GM19455 (cell line): ENCODE measurements around the gene DRAXIN.

Experiments used
- ATAC-seq: cut with Tn5 transposase; IDR thresholded peaks from one replicate; pipeline ENCODE4 v1.9.1; 2021; ENCODE audit not compliant: unreplicated experiment

Gene DRAXIN

DNA sequence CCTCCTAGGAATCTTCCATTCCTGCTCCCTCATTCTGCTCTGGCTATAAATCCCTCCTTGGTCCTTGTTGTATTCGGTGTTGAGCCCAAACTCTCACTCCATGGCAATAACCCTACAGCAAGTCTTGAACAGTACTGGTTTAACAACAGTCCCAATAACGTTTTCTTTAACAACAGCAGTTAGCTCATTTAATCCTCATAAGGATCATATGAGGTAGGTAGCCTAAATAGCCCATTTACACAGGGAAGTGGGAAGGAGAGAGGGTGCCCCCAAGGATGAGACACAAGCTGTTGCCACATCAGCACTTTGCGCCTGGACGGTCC lies 44.0 kb downstream of the DRAXIN start:
- no peak for ATAC-seq

DNA sequence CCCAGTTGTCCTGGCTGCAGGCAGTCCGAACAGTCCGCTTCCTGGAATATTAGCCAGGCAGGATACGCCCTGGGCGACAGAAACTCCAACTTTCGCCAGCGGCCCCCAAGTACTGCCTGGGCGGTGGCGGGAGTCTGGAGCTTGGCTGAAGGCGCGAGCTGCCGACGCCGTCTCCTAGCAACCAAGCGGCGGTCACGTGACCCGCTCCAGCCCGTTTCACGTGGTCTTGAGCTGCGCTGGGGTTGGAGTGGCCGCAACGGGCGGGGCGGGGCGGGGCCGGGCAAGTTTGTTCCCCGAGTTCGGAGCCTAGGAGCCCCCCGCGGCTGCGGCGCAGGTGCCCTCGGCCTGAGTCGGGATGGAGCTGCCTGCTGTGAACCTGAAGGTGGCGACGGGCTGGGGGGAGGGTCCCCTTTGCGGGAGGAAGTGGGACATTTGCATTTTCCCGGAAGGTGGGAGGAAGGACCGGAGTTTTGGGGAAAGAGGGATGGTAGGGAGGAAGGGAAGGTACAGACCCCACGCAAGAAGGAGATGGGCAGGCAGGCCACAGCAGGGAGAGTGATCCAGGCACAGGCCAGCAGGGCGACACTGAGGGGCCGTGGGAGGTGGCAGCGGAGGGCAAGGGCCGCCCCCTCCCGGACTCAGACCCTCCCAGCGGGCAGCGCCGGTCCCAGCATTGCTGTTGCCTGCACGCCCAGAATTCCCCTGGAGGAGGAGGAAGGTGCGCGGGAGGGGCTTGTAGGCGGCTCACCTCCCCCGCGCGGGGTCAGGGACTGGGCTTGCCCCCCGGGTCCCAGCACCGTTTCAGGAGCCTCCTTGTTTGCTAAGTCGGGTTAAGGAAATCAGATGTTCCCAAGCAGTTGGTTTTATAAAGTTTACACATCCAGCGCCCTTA lies 44.6 kb downstream of the DRAXIN start, which contains the start of gene AGTRAP:
AGTRAP (plus strand) TSS at position 283 of the 892 bp plus-strand sequence; CDS start at position 356, 73 bp downstream.
- peak; percentile 77 for ATAC-seq

DNA sequence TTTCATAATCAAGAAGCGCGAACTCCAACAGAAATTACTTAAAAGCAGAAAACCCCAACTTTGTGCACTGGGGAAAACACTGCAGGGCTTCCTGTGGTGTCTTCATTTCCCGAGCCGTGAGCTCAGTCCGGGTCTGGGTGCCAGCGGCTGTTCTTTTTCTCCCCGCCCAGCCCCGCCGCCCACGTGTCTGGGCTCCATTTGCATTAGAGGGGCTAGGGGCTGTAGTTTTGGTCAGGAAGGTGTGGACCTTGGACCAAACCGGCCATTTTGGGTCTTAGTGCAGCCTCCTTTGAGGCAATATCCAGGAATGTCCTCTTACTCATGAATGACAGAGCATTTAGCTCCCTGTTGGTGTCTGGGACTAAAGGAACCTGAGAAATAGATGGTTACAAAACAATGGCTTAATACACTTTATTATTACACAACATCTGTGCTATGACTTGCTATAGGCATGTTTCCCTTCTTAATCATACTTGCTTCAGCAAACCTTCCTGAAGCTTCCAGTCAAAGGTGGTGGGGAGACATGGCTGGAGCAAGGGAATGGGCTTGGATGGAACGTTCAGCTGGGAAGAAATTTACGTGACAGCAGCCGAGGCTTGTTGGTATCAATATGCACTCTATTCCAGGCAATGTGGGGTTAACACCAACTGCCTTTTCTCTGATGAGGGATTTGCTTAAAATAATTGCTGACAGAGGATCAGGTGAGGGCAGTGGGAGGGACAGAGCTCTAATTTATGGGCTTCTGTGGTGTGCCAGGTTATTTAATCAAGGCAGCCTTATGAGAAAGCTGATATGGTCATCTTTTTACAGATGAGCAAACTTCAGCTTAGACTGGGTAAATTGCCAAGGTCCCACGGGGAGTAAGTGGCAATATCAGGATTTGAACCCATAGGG lies 45.5 kb downstream of the DRAXIN start:
- no peak for ATAC-seq

DNA sequence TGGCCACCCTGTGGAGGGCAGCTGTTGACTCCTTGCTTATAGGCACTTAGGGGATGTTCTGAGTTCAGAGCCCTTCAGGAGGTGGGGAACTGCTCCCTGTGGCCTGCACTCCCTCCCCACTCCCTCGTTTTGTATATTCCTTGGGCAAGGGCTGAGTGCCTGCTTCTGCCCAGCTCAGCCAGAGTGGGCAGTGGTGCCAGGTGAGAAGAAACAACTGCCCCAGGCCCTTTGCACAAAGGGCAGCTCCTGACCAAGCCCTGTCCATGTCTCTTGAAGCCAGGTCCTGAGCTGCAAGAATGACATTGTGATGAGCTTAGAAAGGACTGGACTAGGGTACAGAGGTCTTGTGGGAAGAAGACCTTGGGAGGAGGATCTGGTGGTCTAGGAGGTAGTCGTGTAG lies 46.6 kb downstream of the DRAXIN start:
- ATAC-seq: no peak

DNA sequence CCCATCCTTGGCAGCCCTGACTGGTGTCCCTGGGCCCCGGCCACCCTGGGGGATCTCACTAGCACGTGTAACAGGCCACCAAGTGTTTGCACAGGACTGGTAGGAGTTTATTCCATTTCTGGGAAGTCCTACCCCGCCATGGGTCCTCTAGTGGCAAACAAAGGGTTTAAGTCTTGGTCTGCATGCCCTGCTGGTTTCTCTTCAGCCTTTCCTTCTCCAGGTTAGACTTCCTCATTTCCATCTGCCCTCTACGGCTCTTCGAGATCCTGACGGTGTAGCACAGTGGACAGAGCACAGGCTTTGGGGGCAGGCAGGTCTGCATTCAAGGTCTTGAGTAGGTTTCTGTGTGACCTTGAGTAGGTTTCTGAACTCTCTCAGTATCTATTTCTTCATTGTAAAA lies 47.3 kb downstream of the DRAXIN start:
- ATAC-seq: no peak

DNA sequence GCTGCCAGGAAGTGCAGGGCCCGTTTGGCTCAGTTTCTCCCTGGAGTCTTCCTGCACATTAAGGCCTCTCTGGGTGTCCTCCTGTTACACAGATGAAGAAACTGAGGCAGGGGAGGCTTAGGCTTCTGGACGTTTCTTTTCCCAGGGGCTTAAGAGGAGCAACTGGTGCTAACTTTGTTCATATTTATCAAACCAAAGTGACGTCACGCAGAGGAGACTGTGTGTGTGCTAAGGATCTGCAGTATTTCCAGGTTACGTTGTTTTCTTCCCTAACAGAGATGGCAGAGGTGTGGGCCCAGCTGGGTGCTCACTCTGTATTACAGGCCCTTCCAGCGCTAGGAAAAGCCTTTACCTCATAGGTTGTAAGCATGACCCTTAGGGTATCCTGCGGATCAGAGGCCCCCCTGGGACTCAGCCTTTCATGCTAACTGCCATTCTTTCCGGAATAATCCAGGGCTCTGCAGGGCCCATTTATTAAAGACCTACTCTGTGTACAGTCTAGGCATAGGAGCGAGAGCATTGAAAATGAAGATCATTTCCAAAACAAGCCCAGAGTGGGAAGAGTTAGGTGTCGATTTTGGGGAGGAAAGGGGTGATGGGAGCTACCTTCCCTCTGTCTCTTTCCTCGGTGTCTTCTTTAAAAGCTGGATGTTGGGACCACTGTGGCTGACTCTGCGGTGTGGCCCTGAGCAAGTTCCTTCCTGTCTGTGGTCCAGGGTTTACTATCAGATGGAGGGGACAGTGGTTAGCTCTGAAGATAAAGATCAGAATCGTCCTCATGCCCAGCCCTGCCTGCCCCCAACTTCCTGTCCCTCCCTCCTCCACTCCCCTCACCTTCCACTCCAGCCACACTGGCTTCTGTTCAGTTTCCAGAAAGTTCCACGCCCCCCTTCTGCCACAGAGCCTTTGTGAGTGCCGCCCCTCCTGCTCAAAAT lies 49.0 kb downstream of the DRAXIN start:
- no peak for ATAC-seq

DNA sequence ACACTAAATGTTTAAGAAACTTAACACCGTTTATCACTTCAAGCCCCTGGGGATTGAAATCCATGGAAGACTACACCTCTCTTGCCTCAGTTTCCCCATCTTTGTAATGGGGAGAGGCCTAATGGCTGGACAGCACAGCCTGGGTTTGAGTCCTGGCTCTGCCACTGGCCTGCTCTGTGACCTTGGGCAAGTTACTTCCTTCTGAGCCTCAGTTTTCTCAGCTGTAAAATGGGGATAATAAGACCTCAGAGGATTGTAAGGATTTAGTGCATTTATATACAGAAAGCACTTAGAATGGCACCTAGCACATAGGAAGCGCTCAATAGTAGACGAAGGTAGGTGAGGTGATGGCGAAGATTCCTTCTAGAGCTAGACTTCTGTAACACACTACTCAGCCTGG lies 50.0 kb downstream of the DRAXIN start:
- ATAC-seq: no peak

DNA sequence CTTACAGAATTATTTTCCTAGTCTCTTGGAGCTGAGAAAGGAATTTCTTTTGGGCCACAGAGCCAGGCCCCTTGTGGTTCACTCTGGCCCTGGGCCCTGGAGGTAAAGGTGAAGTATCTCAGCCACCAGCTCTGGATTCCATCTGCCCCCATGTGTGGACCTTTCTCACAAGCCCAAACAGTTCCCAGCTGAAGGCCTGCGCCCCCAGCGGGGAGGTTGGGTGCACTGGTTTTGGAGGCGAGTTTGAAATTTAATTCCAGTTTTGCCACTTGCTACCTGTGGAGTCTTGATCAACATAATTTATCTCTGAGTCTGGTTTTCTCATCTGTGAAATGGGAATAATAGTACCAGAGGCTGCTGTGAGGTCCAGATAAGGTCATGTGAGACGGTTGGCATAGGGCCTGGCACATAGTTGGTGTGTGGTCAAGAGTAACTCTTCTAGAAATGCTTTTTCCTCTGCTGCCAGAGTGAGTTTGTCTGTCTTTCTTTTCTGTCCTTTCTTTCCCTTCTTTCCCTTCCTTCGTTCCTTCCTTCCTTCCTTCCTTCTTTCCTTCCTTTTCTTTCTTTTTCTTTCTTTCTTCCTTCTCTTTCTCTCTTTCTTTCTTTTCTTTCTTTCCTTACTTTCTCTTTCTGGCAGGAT lies 50.5 kb downstream of the DRAXIN start:
- no peak for ATAC-seq

DNA sequence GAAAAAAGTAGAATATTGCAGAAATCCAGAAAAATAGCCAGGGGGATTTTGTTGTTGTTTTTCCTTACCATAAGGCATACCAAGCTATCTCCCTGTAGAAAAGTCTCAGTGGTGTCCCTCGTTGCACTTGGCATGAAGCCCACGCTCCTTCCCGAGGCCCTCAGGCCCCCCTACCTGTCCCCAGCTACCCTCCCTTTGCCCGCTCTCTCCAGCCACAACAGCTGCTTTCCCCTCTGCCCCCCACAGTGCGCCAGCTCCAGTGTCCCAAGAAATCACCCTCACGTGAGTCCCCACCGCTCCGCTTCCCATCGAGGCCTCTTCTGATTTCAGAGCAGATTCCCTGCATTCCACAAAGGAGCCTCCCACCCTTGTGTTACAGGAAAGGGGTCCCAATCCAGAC lies 52.8 kb downstream of the DRAXIN start:
- ATAC-seq: no peak

DNA sequence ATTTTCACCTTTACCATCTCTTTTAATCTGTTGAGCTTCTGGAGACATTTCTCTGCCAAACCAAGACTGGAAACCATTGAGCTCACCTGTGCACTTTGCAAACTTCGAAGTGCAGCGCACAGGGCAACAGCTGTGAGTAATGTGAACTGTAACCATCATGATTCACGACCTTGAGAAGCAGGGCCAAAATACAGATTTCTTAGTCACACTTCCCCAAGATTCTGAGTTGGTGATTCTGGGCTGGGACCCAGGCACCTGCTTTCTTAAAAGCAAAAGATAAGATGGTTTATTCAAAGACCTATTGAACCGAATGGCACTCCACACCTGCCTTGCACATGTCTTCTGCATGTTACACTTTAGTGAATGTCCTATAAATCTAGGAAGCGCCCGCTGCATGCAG lies 54.6 kb downstream of the DRAXIN start:
- no peak for ATAC-seq

DNA sequence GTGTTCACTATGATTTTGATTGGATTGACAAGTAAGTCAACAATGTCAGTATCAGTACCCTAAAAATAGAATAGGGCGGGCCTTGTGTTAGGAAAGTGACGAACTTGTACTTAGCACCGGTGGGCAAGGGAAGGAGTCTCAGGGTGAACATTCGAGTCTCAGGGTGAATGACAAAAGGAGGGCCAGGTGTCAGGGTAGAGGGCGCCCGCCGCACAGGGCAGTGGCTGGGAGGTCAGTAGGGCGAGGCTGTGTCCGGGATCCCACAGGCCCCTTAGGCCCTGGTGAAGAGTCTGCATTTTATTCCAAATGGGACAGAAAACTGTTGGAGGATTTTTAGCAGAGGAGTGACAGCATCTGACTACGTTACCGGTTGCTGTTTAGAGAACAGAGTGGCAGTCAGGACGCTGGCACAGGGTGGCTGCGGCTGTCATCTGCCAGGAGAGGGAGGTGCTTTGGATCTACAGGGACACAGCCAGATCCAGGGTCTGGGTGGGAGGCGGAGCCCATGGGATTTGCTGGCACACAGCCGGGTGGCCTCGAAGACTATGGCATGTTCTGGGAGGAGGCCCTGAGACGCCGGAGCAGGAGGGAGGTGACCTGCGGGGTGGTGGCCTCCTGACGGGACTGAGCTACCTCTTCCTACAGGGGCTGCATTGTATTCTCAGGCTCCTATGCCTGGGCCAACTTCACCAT lies 55.4 kb downstream of the DRAXIN start:
- ATAC-seq: no peak

DNA sequence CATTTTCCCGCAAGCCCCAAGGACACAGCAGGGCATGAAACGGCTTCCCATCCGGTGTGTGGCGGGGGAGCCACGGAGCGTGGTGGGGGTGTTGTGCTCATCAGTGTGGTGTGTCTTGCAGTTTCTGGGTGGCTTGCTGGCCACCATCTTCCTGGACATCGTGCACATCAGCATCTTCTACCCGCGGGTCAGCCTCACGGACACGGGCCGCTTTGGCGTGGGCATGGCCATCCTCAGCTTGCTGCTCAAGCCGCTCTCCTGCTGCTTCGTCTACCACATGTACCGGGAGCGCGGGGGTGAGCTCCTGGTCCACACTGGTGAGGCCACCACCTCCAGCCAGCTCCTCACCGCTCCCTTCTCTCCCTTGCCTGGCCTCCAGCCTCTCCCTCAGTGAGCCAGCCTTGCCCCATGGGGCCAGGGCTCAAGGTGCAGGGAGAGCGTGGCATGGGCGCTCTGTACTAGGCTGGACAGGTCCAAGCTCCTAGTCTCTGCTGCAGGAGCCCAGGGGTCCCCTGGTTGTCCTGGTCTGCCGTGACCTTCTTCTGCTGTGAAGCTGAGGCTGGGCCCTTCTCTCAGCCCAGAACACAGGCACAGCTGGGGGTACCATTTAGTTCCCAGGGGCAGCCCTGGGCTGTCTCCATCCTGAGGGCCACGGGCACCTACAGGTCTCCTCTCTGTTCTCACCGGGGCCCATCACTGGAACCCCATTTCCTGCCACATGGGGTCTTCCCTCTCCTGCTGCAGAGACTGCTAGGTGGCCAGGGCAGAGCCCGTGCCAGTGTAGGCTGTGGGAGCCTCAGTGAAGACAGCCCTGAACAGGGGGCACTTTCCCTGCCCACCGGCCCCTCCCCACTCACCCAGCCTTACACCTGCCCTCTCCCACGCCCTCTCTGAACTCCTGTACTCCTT lies 57.0 kb downstream of the DRAXIN start:
- ATAC-seq: no peak

DNA sequence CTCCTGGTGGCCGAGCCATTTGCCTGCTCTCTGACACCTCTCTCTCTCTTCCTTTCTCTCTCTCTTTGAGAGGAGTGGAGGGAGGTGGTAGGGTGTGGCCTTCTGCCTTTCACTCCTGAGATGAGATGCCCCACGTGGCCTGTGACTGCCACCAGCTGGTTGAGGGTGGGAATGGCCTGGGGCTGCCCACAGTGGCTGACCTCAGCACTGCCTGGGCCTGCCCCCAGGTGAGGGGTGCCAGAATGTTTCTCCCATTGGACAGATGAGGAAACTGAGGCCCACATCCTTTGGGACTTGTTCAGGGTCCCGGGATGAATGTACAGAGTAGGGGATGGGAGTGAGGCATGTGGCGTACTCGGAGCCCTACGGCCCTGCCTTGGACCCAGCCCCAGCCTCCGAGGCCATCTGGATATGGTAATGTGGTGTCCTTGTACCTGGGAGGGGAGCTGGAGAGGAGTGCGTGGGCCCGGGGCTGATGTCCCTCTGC lies 57.7 kb downstream of the DRAXIN start:
- no peak for ATAC-seq

DNA sequence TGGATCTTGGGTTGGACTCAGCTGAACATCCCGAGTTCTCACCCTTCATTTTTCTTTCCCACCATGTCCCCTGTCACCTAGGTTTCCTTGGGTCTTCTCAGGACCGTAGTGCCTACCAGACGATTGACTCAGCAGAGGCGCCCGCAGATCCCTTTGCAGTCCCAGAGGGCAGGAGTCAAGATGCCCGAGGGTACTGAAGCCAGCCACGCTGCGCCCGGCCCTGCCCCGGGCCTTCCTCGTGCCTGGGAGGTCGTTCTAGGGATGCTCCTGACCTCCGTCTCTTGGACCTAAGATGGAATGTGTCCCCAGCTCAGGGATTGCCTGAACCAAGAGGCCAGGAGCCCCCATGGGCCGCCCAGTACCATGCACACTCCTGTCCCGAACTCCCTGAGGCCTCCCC lies 58.5 kb downstream of the DRAXIN start:
- ATAC-seq: no peak

DNA sequence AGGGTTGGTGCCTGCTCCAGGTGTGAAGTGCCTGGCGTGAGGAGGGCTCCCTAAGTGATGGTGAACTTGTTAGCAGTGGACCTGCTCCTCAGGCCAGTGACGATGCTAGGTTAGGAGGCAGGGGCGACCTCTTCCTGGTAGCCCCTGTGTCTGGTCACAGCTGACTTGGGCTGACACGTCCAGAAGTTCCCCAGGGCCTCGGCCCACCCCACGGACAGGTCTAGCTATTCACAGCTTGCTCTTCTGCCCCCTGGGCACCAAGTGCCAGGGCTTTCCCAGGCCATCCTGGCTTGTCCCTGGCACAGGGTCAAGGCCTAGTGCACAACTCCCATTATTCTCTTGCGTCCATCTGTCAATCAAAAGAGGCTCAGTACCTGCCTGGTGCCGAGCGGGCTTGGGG lies 59.6 kb downstream of the DRAXIN start:
- no peak for ATAC-seq

DNA sequence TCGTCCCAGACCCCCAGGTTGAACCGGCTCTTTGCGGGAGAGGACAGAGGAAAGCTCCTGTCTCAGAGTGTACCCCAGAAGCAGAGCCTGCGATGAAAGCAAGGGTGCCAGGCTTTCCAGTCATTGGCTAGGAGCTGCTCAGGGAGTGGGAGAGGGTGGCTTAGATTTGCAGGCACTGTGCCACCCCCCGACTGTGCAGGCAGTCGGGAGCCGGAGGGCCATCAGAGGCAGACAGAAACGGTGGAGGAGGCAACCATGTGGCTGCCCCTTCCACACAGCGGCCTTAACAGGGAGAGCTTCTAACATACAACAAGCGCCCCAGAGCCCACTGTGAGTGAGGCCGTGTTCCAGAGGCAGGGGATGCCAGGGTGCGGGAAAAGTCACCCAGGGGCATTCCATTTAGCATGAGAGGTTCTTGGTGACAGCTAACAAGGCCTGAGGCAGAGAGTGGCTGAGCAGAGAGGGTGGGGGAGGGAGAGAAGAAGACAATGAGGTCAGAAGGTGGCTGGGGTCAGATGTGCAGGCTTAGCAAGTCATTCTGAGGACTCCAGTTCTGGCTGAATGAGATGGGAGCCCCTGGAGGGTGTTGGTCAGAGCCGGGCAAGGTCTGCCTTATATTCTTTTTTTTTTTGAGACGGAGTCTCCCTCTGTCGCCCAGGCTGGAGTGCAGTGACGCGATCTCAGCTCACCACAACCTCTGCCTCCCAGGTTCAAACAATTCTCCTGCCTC lies 61.0 kb downstream of the DRAXIN start:
- ATAC-seq: no peak

DNA sequence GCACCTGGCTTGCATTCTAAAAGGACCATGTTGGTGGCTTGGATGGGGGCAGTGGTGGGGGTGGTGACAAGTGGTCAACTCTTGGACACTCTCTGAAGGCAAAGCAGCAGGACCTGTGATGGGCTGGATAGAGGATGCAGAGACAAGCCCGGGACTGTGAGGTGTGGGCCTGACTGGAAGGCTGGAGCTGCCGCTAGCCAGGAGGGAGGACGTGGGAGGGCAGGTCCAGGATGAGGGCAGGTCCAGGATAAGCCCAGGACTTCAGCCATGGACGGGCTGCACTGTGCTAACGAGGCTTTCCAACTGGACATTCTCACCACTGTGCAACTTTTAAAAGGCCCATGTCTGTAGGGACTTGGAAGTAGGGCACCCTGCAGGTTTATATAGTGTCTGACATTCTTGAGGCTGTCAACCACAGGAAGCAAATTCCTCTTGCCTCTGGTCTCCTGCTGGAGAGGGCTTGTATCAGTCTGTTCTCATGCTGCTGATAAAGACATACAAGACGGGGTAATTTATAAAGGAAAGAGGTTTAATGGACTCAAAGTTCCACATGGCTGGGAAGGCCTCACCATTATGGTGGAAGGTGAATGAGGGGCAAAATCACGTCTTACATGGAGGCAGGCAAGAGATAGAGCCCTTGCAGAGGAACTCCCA lies 62.2 kb downstream of the DRAXIN start:
- no peak for ATAC-seq

DNA sequence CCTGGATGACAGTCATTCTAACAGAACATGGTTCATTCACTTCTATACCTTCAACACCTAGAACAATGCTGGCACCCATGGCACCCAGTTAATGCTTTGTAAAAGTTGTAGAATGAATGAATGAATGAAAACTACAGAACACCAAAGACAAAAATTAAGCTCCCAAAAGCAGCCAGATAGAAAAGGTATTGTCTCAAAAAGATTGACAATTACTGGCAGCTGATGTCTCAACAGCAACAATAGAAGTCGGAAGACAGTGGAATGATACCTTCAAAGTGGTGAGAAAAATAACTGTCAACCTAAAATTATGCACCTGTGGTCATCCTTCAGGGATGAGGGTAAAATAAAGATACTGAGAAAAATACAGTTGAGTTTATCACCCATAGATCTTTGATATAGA lies 65.5 kb downstream of the DRAXIN start:
- ATAC-seq: no peak
